Measurements from ENCODE around the gene CGN.

The CGN gene

DNA sequence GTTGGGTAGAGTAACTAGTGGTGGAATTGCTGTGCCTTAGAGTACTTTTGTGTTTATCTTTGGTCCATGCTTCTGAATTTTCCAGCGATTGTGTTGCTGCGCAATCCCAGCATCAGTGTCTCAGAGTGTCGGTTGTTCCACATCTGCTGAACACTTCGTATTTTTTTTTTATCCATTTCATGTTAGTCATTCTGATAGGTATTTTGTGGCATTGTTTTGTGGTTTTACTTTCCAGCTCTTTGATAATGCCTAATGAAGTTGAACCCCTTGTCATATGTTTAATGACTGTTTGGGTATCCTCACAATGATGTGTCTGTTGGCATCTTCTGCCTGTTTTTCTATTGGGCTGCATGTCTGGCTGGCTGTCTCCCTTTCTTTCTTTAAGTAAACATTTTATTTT, 42.5 kb downstream of the CGN start:
- no peak for DNase-seq

DNA sequence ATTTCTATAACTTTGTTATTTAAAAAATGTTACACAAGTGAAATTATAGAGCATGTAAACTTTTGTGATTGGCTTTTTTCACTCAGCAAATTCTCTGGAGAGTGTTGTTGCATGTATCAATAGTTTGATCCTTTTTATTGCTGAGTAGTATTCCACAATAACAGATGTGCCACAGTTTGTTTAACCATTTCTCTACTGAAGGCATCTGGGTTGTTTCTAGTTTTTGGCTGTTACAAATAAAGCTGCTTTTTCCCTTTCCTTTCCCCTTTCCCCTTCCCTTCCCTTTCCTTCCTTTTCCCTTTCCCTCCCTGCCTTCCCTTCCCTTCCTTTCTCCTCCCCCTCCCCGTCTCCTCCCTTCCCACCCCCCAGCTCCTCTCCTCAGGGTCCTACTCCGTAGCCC, 44.9 kb downstream of the CGN start:
- DNase-seq: no peak

DNA sequence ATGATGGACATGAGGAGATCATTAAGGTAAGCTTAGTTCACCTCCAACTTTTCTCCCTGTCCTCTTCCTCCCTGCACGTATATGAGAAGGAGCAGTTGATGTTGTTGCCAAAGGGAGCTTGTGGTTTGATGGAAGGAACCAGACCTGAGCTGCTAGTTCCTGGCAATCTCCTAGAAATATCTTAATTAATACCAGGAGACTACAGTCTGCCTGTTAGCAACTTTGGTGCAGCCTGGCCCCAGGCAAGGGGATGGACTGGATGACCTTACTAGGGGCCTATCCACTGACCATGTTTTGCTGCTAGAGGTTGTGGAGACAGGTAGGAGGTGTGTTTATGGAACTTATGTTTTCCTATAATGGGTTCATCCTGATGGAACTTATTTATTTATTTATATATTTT, 51.5 kb downstream of the CGN start:
- no peak for DNase-seq

DNA sequence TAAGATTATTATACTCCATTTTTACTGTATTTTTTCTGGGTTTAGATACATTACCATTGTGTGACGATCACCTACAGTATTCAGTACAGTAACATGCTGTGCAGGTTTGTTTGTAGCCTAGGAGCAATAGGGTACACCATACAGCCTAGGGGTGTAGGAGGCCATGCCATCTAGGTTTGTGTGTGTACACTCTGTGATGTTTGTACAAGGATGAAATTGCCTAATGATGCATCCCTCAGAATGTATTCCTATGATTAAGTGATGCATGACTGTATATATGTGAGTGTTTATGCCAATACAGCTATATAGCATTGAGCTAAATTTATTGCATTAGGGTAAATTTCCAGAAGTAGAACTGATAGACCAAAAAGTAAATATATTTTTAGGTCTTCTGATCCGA, 52.2 kb downstream of the CGN start:
- DNase-seq: no peak

DNA sequence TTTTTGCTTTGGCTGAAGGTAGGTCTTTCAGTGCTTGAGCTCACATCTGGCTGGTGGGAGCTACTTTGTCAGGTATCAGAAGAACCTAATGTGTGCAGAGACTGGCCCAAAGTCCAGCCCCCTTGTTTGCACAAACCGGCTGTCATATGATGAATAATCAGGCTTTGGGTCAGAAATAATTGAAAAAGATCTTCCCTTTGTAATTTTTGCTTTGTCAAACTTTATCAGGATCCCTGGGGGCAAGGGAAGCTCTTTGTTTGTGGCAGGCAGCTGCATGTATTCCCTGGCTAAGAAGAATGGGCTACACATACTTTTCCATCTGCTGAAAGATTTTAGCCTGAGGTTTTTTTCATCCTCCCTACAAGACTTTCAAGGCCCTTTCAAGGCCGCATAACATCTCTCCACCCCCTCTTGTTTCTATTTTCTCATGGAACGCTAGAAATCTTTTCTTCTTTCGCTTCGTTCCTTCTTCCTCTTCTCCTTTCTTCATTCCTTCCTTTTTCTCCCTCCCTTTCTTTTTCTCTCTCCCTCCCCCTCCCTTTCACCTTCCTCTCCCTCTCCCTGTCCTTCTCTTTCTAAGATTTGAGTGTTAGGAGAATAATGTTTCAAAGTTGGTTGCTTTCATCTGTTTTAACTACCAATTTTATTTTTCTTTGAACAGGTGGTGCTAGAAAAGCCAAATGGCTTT, 54.5 kb downstream of the CGN start:
- no peak for DNase-seq

DNA sequence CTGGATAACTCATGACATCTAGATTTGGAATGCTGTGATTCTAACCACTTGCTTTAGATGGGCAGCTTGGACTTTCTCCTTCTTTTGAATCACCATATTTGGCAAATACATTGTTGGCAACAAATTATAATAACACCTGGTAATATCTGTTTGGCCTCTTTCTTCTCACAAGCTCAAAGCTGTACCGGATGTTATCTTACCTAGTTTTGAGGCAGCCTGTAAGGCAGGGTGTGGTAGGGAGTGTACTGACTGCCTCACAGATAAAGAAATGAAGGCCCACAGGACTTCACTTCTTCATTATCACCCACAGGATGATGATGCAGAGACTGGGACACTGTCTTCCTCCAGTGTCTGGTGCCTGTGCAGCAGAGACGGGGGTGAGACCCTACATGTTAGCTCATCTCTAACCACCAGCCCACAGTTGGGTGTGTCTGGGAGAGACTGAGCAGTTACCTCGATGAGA, 57.5 kb downstream of the CGN start:
- peak; percentile 23 for DNase-seq

DNA sequence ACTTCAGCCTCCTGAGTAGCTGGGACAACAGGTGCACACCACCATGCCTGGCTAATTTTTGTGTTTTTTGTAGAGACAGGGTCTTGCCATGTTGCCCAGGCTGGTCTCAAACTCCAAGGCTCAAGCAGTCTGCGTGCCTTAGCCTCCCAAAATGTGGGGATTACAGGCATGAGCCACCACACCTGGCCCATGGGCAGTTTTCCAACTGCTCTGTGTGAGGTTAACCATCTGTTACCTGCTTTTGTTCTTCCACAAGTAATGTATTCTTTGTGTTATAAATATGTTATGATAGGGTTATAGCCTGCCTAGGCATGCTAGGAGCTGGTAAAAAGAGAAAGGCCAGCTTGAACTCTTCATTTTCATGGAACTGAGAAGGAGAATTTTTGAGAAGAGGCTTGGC, 59.6 kb downstream of the CGN start:
- DNase-seq: no peak

DNA sequence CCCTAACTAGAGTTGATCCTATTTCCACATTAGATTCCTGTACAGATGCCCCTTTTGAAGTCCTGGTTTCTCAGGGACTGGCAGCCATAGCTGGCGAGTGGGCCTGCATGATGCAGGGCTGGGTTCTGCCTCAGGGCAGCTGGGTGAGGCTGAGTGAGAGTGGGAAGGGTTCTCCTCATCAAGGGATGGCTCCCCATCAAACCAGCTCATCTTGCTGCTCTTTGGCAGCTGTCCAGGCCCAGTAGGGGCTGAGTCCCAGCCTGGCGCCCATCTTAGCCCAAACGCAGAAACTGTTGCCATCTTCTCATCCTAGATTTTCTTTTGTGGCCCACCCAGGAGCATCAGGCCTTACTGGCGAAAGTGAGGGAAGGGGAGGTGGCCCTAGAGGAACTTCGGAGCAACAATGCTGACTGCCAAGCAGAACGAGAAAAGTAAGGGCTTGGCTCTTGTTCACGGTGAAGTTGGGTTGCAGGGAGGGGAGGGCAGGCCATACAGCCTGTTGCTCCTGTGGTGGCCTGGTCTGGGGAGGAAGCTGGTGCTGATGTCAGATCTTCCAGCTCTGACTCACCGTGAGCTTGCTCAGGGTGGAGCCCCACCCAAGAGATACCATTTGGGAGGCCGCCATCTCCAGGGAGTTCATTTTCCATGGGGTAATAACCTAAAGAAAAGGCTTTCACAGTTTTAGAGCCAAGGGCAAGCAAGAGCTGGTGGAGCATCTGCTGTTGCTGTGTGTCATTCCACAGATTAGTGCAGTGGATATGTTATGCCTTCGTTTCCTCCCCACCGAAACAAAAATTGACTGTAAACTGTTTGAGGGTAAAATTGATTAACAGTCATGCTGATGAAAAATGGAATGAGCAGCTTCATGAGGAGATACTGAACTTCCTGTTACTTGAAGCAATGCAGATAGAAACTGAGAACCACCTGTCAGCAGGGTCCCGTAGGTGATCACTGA, 63.7 kb downstream of the CGN start:
- DNase-seq: peak; percentile 36

DNA sequence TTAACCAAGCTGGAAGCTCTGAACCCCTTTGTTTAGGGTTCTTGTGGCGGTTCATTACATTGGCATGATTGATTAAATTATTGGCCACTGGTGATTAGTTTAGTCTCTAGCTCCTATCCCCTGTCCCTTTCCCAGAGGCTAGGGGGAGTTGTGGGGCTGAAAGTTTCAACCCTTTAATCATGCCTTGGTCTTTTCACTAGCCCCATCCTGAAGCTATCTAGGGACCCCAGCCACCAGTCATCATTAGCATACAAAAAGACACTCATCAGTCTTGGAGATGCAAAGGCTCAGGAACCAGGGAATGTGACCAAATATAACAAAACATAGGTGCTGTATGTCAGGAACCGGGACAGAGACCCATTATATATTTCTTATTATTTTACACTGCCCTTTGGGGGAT, 66.0 kb downstream of the CGN start:
- DNase-seq: no peak

DNA sequence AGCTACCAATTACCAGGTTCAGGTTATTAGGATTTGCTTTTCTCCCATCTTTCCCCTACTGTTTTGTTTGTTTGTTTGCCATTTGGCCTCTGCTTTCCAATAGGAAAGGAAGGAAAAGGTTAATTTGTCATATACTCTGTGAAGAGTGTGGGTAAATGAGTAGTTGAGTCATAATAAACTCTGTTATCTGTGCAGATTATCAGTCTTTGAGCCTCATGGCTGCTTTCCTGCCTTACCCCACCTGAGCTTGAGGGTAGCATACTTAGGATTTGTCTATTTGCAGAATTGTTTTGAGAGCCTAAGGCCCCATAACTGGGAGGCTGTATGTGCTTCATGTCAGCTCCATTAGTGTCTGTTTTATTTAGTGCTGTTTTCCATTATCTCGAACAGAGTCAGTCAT, 67.8 kb downstream of the CGN start:
- no peak for DNase-seq

DNA sequence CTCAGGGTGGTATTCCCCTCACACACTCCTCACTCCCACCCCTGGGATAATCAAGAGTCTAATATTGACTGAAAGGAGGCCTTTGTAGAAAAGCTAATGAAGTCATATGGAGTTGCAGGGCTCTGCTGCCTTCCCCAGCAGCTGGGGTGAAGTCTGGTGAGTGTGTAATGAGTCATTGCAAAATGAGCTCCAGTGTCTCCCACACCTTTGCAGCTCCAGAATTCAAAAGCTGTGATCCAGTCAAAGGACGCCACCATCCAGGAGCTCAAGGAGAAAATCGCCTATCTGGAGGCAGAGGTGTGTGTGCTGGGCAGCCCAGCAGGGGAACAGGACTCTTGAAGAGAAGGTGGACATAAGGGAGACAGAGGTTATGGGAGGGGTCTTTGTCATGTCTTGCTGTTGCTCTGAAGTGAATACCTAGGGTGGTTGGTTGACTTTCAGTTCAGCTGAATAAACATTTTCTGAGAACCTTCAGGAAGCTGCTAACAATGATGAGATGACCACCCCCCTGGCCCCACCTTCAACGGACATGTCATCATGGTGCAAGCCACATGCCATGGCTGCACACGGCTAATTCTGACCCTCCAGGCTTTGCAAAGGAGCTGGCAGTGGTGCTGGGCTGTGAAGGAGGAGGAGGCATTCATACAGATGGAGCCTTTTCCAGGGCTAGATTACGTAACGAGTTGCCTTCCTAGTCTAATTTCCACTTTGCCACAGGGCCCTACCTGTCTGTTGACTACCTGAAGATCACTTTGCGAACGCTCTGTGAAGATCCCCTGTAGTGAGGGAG, 68.4 kb downstream of the CGN start:
- no peak for DNase-seq

DNA sequence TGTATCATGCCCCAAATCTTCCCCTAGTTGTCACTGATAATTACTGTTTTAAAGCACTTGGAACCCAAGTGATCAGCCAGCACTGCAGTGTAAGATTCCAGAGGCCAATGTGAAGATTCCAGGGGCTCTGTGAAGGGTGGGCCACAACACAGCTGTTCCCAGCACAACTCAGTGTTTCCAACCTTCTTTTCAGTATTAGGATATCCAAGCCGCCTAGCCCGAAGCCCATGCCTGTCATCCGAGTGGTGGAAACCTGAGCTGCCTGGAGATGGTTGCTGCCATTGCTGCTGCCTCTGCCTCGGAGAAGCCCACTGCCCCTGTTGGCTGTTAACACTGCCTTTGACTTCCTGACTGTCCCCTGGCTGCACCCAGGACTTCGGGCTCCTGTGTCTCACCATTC, 70.3 kb downstream of the CGN start:
- no peak for DNase-seq

DNA sequence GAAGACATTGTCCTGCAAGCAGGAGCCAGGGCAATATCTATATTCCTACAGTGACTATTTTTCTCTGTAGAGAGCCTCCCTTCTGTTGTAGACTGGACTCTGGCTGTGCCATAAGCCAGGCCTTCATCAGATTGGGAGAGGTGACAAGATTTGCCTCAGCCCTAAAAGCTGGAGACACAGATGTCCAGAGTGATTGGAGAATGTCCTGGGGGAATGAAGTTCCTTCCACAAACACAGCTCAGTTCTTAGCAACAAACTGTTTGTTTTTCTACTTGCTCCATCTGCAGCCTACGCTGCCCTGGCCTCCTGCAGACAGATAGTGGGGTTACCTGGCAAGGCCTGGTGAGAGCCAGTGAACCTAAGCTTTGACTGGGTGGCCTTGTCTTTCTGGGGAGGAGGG, 70.7 kb downstream of the CGN start:
- DNase-seq: no peak

DNA sequence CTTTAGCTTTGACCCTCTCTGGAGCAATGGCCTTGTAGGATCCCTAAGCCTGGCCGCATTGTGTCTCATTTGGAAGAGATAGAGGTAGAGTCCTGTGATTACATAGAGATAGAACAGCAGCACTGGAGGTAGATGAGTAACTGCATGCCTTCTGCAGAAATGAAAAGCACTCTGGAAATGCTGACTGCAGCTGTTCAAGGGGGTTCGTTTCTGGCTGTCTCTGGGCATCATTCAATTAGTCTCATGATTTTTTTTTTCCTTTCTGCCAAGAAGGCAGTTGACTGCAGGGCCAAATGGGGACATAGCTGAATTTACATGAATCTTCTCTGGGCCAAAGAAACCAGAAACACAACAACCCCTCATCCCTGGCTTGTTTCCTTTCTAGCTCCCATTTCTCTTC, 72.6 kb downstream of the CGN start:
- no peak for DNase-seq

DNA sequence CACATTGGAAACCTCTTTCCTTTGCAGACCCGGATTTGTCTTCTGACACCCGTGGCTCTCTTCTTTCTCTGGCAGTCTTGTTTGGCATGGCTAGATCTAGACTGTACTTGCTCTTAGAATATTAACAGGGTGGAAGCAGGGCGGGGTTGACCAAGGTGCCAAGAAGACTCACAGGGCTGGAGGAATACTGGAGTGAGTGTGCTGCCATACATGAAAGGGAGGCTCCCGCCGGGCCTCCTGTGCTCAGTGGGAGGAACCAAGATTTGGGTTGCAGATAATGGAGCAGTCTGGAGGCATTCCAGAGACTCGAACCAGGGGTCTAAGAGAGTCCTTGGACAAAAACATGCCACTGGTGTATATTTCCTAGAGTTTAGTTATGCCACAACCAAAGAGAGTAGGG, 73.1 kb downstream of the CGN start:
- no peak for DNase-seq

DNA sequence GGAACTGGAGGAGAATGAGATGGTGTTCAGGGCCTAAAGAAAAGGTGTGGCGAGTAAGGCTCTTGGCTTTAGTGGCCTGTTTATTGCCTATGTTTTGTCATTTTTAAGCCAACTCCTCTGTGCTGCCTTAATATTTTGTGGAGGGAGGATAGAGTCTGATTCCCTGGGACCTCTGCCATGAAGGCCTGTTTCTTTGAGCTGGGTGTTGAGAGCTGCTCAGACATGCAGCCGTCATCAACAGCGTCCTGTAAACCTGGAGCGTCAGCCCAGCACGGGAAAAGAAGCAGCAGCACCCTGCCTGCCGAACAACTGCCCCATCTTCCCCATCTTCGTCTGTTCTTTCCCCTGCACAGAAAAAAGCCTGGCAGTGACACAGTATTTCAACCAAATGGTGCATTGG, 73.6 kb downstream of the CGN start:
- no peak for DNase-seq

DNA sequence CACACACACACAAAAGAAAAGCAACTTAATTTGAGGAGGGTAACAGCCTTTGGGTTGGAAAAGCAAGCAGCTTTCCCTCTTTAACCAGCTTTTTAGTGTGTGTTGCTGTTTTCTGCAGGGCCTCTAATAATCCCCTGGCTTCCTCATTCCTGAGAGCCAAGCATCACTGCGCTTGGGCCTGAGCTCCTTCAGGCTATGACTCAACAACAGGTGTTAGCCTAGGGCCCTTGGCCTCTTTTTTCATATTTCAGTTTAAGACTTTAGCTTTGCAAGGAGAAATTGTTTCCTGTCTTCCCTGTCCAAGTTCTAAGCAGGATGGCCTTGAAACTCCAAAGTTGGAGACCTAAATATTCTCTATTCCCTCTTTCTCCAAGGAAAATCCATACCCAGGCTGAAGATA, 74.4 kb downstream of the CGN start:
- no peak for DNase-seq
